Measurements from ENCODE around the gene SLC24A4. TPM values are rescaled to one million over a fixed set of nuclear protein-coding genes. Genes with fewer than 3 reads are reported as not detected.
A peak's percentile ranks its signal among the peaks of the same experiment; 100 is the strongest.

SLC24A4 gene
- total and polyA plus RNA-seq, 5 donors from 2014 or later, result 0.91 TPM; not detected in 4

- no peaks in the 10 kb centered on the region for H3K4me1 Mint-ChIP-seq
- no peaks in the 10 kb centered on the region for H3K36me3 Mint-ChIP-seq
- no peak overlapping the region for H3K27ac ChIP-seq (ENCODE audit: insufficient read depth, low read length, poor library complexity, severe bottlenecking)
- no peak overlapping the region for H3K4me3 Mint-ChIP-seq
- DNase-seq, result no peak
- H3K4me3 ChIP-seq (ENCODE audit: low read depth, low read length), result no peak overlapping the region
- H3K27me3 ChIP-seq (ENCODE audit: control insufficient read depth, insufficient read depth, low read length), result no peaks in the 10 kb centered on the region
- no peak overlapping the region for H3K27ac Mint-ChIP-seq
- no peaks in the 10 kb centered on the region for H3K4me1 ChIP-seq (ENCODE audit: control insufficient read depth, insufficient read depth, low read length, poor library complexity, severe bottlenecking)
- no peaks in the 10 kb centered on the region for H3K36me3 ChIP-seq (ENCODE audit: control insufficient read depth, insufficient read depth, low read length)
- peaks cover 4% of the 10 kb centered on the region for H3K27me3 Mint-ChIP-seq
- ATAC-seq (ENCODE audit: low read depth in 2 of 2), result no peak
- no peaks in the 10 kb centered on the region for H3K9me3 ChIP-seq (ENCODE audit: control insufficient read depth in 2 of 2, low read length in 2 of 2)
- peaks cover 0 to 8% (median 0%) of the 10 kb centered on the region in 7 donors for H3K9me3 Mint-ChIP-seq
Measured at GRCh38 chr14:92441751-92442504, 119.0 kb downstream of the SLC24A4 start.

GRCh38 chr14:92443167-92443566 lies 120.2 kb downstream of the SLC24A4 start:
- H3K4me3 ChIP-seq (ENCODE audit: low read depth, low read length), result no peak overlapping the region
- no peaks in the 10 kb centered on the region for H3K36me3 ChIP-seq (ENCODE audit: control insufficient read depth, insufficient read depth, low read length)
- no peaks in the 10 kb centered on the region for H3K4me1 Mint-ChIP-seq
- no peaks in the 10 kb centered on the region for H3K27me3 ChIP-seq (ENCODE audit: control insufficient read depth, insufficient read depth, low read length)
- no peak for DNase-seq
- no peaks in the 10 kb centered on the region for H3K4me1 ChIP-seq (ENCODE audit: control insufficient read depth, insufficient read depth, low read length, poor library complexity, severe bottlenecking)
- H3K27me3 Mint-ChIP-seq, result peaks cover 4% of the 10 kb centered on the region
- no peak overlapping the region for H3K27ac ChIP-seq (ENCODE audit: insufficient read depth, low read length, poor library complexity, severe bottlenecking)
- H3K9me3 ChIP-seq (ENCODE audit: control insufficient read depth in 2 of 2, low read length in 2 of 2), result no peaks in the 10 kb centered on the region
- H3K9me3 Mint-ChIP-seq, result peaks cover 0 to 5% (median 0%) of the 10 kb centered on the region in 7 donors
- no peaks in the 10 kb centered on the region for H3K36me3 Mint-ChIP-seq
- H3K27ac Mint-ChIP-seq, result no peak overlapping the region
- no peak for ATAC-seq (ENCODE audit: low read depth in 2 of 2)
- H3K4me3 Mint-ChIP-seq, result no peak overlapping the region

- no peaks in the 10 kb centered on the region for H3K4me1 Mint-ChIP-seq
- peaks cover 4% of the 10 kb centered on the region for H3K27me3 Mint-ChIP-seq
- H3K9me3 Mint-ChIP-seq, result peaks cover 0 to 3% (median 0%) of the 10 kb centered on the region in 7 donors
- no peaks in the 10 kb centered on the region for H3K36me3 Mint-ChIP-seq
- no peak overlapping the region for H3K4me3 Mint-ChIP-seq
- H3K27me3 ChIP-seq (ENCODE audit: control insufficient read depth, insufficient read depth, low read length), result no peaks in the 10 kb centered on the region
- no peaks in the 10 kb centered on the region for H3K4me1 ChIP-seq (ENCODE audit: control insufficient read depth, insufficient read depth, low read length, poor library complexity, severe bottlenecking)
- DNase-seq (no peak), ATAC-seq (ENCODE audit: low read depth in 2 of 2) (no peak)
- peak overlapping the region in 1 of 3 donors; percentile 26 for H3K27ac Mint-ChIP-seq
- H3K36me3 ChIP-seq (ENCODE audit: control insufficient read depth, insufficient read depth, low read length), result no peaks in the 10 kb centered on the region
- no peak overlapping the region for H3K27ac ChIP-seq (ENCODE audit: insufficient read depth, low read length, poor library complexity, severe bottlenecking)
- no peak overlapping the region for H3K4me3 ChIP-seq (ENCODE audit: low read depth, low read length)
- H3K9me3 ChIP-seq (ENCODE audit: control insufficient read depth in 2 of 2, low read length in 2 of 2), result no peaks in the 10 kb centered on the region
Measured at GRCh38 chr14:92443741-92444140, 120.8 kb downstream of the SLC24A4 start.

- Mint-ChIP-seq H3K27ac (no peak overlapping the region), H3K9me3 (no peaks in the 10 kb centered on the region), H3K27me3 (peaks cover 4% of the 10 kb centered on the region), H3K36me3 (no peaks in the 10 kb centered on the region), H3K4me1 (no peaks in the 10 kb centered on the region), H3K4me3 (no peak overlapping the region)
- no peaks in the 10 kb centered on the region for H3K4me1 ChIP-seq (ENCODE audit: control insufficient read depth, insufficient read depth, low read length, poor library complexity, severe bottlenecking)
- DNase-seq, result no peak
- no peak overlapping the region for H3K4me3 ChIP-seq (ENCODE audit: low read depth, low read length)
- H3K27me3 ChIP-seq (ENCODE audit: control insufficient read depth, insufficient read depth, low read length), result no peaks in the 10 kb centered on the region
- no peaks in the 10 kb centered on the region for H3K9me3 ChIP-seq (ENCODE audit: control insufficient read depth in 2 of 2, low read length in 2 of 2)
- no peak overlapping the region for H3K27ac ChIP-seq (ENCODE audit: insufficient read depth, low read length, poor library complexity, severe bottlenecking)
- H3K36me3 ChIP-seq (ENCODE audit: control insufficient read depth, insufficient read depth, low read length), result no peaks in the 10 kb centered on the region
- no peak for ATAC-seq (ENCODE audit: low read depth in 2 of 2)
Measured at GRCh38 chr14:92446771-92447170, 123.8 kb downstream of the SLC24A4 start.

- H3K27ac Mint-ChIP-seq, result no peak overlapping the region
- H3K27me3 Mint-ChIP-seq, result peaks cover 4% of the 10 kb centered on the region
Measured at GRCh38 chr14:92447416-92448197, 124.6 kb downstream of the SLC24A4 start.

GRCh38 chr14:92448786-92449185 lies 125.8 kb downstream of the SLC24A4 start:
- H3K27ac Mint-ChIP-seq, result no peak overlapping the region
- H3K36me3 ChIP-seq (ENCODE audit: control insufficient read depth, insufficient read depth, low read length), result no peaks in the 10 kb centered on the region

More at GRCh38 chr14:92447416-92448197, 124.6 kb downstream of the SLC24A4 start:
- no peaks in the 10 kb centered on the region for H3K36me3 Mint-ChIP-seq
- DNase-seq (no peak), ATAC-seq (ENCODE audit: low read depth in 2 of 2) (no peak)
- no peaks in the 10 kb centered on the region for H3K4me1 ChIP-seq (ENCODE audit: control insufficient read depth, insufficient read depth, low read length, poor library complexity, severe bottlenecking)
- no peaks in the 10 kb centered on the region for H3K9me3 ChIP-seq (ENCODE audit: control insufficient read depth in 2 of 2, low read length in 2 of 2)
- no peak overlapping the region for H3K4me3 ChIP-seq (ENCODE audit: low read depth, low read length)
- H3K36me3 ChIP-seq (ENCODE audit: control insufficient read depth, insufficient read depth, low read length), result no peaks in the 10 kb centered on the region
- H3K27me3 ChIP-seq (ENCODE audit: control insufficient read depth, insufficient read depth, low read length), result no peaks in the 10 kb centered on the region
- H3K4me3 Mint-ChIP-seq, result no peak overlapping the region
- H3K4me1 Mint-ChIP-seq, result no peaks in the 10 kb centered on the region
- no peaks in the 10 kb centered on the region for H3K9me3 Mint-ChIP-seq
- H3K27ac ChIP-seq (ENCODE audit: insufficient read depth, low read length, poor library complexity, severe bottlenecking), result no peak overlapping the region

GRCh38 chr14:92449404-92450181 lies 126.6 kb downstream of the SLC24A4 start:
- no peak for DNase-seq
- Histone ChIP-seq H3K27me3 (ENCODE audit: control insufficient read depth, insufficient read depth, low read length) (no peaks in the 10 kb centered on the region), H3K4me1 (ENCODE audit: control insufficient read depth, insufficient read depth, low read length, poor library complexity, severe bottlenecking) (no peaks in the 10 kb centered on the region), H3K27ac (ENCODE audit: insufficient read depth, low read length, poor library complexity, severe bottlenecking) (no peak overlapping the region), H3K9me3 (ENCODE audit: control insufficient read depth in 2 of 2, low read length in 2 of 2) (no peaks in the 10 kb centered on the region), H3K36me3 (ENCODE audit: control insufficient read depth, insufficient read depth, low read length) (no peaks in the 10 kb centered on the region), H3K4me3 (ENCODE audit: low read depth, low read length) (no peak overlapping the region)
- H3K9me3 Mint-ChIP-seq, result no peaks in the 10 kb centered on the region
- H3K36me3 Mint-ChIP-seq, result no peaks in the 10 kb centered on the region
- H3K4me1 Mint-ChIP-seq, result no peaks in the 10 kb centered on the region
- H3K27ac Mint-ChIP-seq, result no peak overlapping the region
- H3K27me3 Mint-ChIP-seq, result peaks cover 4% of the 10 kb centered on the region
- H3K4me3 Mint-ChIP-seq, result no peak overlapping the region
- no peak for ATAC-seq (ENCODE audit: low read depth in 2 of 2)

More at GRCh38 chr14:92448786-92449185, 125.8 kb downstream of the SLC24A4 start:
- ATAC-seq (ENCODE audit: low read depth in 2 of 2), result no peak
- no peak overlapping the region for H3K27ac ChIP-seq (ENCODE audit: insufficient read depth, low read length, poor library complexity, severe bottlenecking)
- no peaks in the 10 kb centered on the region for H3K9me3 ChIP-seq (ENCODE audit: control insufficient read depth in 2 of 2, low read length in 2 of 2)
- no peaks in the 10 kb centered on the region for H3K9me3 Mint-ChIP-seq
- H3K27me3 ChIP-seq (ENCODE audit: control insufficient read depth, insufficient read depth, low read length), result no peaks in the 10 kb centered on the region
- H3K36me3 Mint-ChIP-seq, result no peaks in the 10 kb centered on the region
- no peak overlapping the region for H3K4me3 Mint-ChIP-seq
- no peaks in the 10 kb centered on the region for H3K4me1 Mint-ChIP-seq
- DNase-seq, result no peak
- H3K4me3 ChIP-seq (ENCODE audit: low read depth, low read length), result no peak overlapping the region
- peaks cover 4% of the 10 kb centered on the region for H3K27me3 Mint-ChIP-seq
- no peaks in the 10 kb centered on the region for H3K4me1 ChIP-seq (ENCODE audit: control insufficient read depth, insufficient read depth, low read length, poor library complexity, severe bottlenecking)
